ENCODE data around the gene MYPN.

GRCh38 chr10:68080853-68081431 lies 28.3 kb upstream of the MYPN start:
- TF ChIP-seq POLR2A (IDR thresholded peaks at IDR 0.05; ENCODE audit: low read length) = no peak
- no peak for TF ChIP-seq GATA1 (IDR thresholded peaks at IDR 0.05; ENCODE audit: low read depth, low read length)

Measured in erythroblast (primary cell).